Glutamatergic neuron (in vitro differentiated cells): ENCODE results near the gene MED25. TPM values are rescaled to one million over a fixed set of nuclear protein-coding genes. Genes with fewer than 3 reads are reported as not detected.

ENCODE experiments used
- DNase-seq: peaks from one replicate; pipeline ENCODE4 v3.0.0; 2022
- H3K27ac Mint-ChIP-seq: one replicate; pipeline ENCODE4 v1.8.0; 2020; ENCODE audit warnings: mild to moderate bottlenecking, mixed read lengths, inconsistent platforms; ENCODE audit not compliant: unreplicated experiment
- H3K27me3 Mint-ChIP-seq: one replicate; pipeline ENCODE4 v1.8.0; 2020; ENCODE audit warnings: mild to moderate bottlenecking, moderate library complexity, mixed read lengths, inconsistent platforms; ENCODE audit not compliant: unreplicated experiment
- H3K36me3 Mint-ChIP-seq: one replicate; pipeline ENCODE4 v1.8.0; 2020; ENCODE audit warnings: mild to moderate bottlenecking, mixed read lengths, inconsistent platforms; ENCODE audit not compliant: unreplicated experiment
- H3K4me1 Mint-ChIP-seq: one replicate; pipeline ENCODE4 v1.8.0; 2020; ENCODE audit warnings: mild to moderate bottlenecking, low read depth, mixed read lengths, inconsistent platforms; ENCODE audit not compliant: unreplicated experiment
- H3K4me3 Mint-ChIP-seq: one replicate; pipeline ENCODE4 v1.8.0; 2020; ENCODE audit warnings: mild to moderate bottlenecking, mixed read lengths, inconsistent platforms; ENCODE audit not compliant: unreplicated experiment
- H3K9me3 Mint-ChIP-seq: one replicate; pipeline ENCODE4 v1.8.0; 2020; ENCODE audit warnings: mild to moderate bottlenecking, moderate library complexity, mixed read lengths, inconsistent platforms; ENCODE audit not compliant: unreplicated experiment
- total RNA-seq: library from RNA; stranded (reverse); fragmentation: NEBNext Ultra II Directional; extraction: Animal tissue kit (Norgen Biotek cat#: 25700); gene quantifications from one replicate; pipeline ENCODE4 v1.2.1, GENCODE V29; 2021; ENCODE audit not compliant: unreplicated experiment
- TF ChIP-seq, protein P1 (sequence below): fragments of 200-600 bp; sonication (generic); IDR thresholded peaks from one replicate; pipeline ENCODE4 v1.5.0; 2021; ENCODE audit not compliant: partially characterized antibody, unreplicated experiment

MED25 gene
- total RNA-seq, 1 donor from 2014 or later = 51.0 TPM

DNA sequence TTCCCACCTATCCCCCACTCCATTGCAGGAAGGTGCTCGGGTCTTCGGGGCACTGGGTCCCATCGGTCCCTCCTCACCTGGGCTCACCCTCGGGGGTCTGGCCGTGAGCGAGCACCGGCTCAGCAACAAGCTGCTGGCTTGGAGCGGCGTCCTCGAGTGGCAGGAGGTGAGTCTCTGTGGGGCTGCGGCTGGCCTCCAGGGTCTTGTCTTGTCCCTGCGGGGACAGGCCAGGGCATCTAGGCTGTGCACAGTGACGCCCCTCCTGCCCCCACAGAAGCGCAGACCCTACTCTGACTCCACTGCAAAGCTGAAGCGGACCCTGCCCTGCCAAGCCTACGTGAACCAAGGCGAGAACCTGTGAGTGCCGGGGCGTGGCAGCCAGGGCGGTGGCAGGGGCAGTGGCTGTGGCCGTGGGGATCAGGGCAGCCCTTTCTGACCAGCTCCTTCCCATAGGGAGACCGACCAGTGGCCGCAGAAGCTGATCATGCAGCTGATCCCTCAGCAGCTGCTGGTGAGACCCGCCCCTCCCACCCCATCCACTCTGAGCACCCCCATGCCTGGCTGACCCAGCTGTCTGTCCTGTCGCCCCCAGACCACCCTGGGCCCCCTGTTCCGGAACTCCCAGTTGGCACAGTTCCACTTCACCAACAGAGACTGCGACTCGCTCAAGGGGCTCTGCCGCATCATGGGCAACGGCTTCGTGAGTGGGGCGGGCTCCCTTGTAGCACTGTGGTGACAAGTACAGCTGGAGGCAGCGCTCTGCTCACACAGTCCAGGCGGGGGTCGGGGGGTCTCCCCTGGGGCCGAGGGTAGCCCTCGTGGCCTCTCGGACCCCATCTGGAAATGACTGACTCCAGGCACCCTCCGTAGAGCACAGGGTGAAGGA lies 36.5 kb downstream of the MED25 start:
- peaks cover 18% of the 10 kb centered on the region for H3K9me3 Mint-ChIP-seq
- H3K4me3 Mint-ChIP-seq = no peak overlapping the region
- DNase-seq = no peak
- H3K36me3 Mint-ChIP-seq = peaks cover 5% of the 10 kb centered on the region
- TF ChIP-seq, protein P1, sequence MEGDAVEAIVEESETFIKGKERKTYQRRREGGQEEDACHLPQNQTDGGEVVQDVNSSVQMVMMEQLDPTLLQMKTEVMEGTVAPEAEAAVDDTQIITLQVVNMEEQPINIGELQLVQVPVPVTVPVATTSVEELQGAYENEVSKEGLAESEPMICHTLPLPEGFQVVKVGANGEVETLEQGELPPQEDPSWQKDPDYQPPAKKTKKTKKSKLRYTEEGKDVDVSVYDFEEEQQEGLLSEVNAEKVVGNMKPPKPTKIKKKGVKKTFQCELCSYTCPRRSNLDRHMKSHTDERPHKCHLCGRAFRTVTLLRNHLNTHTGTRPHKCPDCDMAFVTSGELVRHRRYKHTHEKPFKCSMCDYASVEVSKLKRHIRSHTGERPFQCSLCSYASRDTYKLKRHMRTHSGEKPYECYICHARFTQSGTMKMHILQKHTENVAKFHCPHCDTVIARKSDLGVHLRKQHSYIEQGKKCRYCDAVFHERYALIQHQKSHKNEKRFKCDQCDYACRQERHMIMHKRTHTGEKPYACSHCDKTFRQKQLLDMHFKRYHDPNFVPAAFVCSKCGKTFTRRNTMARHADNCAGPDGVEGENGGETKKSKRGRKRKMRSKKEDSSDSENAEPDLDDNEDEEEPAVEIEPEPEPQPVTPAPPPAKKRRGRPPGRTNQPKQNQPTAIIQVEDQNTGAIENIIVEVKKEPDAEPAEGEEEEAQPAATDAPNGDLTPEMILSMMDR = no peak
- no peak overlapping the region for H3K27ac Mint-ChIP-seq
- peaks cover 19% of the 10 kb centered on the region for H3K27me3 Mint-ChIP-seq
- peaks cover 17% of the 10 kb centered on the region for H3K4me1 Mint-ChIP-seq

DNA sequence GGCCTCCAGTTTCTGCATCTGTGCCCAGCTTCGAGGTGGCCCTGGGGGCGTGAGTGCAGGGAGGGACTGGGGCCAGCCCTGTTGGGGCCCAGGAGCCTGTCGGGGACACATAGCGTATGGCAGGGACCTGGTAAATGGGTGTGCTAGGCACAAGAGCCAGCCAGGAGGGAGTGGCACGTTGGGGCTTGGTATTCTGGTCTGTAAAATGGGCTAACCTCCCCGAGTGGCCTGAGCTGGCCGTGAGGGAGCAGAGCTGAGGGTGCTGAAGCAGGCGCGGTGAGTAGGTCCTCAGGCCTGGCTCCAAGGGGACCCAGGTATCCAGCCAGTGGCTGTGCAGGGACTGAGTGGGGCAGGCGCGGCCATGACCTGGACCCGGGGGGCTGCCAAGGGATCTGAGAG lies 37.2 kb downstream of the MED25 start:
- H3K27me3 Mint-ChIP-seq = peaks cover 21% of the 10 kb centered on the region
- no peaks in the 10 kb centered on the region for H3K36me3 Mint-ChIP-seq
- TF ChIP-seq, protein P1 = no peak
- H3K4me1 Mint-ChIP-seq = peaks cover 11% of the 10 kb centered on the region
- peak overlapping the region; percentile 62 for H3K27ac Mint-ChIP-seq
- no peak overlapping the region for H3K4me3 Mint-ChIP-seq
- no peak for DNase-seq
- peaks cover 15% of the 10 kb centered on the region for H3K9me3 Mint-ChIP-seq

DNA sequence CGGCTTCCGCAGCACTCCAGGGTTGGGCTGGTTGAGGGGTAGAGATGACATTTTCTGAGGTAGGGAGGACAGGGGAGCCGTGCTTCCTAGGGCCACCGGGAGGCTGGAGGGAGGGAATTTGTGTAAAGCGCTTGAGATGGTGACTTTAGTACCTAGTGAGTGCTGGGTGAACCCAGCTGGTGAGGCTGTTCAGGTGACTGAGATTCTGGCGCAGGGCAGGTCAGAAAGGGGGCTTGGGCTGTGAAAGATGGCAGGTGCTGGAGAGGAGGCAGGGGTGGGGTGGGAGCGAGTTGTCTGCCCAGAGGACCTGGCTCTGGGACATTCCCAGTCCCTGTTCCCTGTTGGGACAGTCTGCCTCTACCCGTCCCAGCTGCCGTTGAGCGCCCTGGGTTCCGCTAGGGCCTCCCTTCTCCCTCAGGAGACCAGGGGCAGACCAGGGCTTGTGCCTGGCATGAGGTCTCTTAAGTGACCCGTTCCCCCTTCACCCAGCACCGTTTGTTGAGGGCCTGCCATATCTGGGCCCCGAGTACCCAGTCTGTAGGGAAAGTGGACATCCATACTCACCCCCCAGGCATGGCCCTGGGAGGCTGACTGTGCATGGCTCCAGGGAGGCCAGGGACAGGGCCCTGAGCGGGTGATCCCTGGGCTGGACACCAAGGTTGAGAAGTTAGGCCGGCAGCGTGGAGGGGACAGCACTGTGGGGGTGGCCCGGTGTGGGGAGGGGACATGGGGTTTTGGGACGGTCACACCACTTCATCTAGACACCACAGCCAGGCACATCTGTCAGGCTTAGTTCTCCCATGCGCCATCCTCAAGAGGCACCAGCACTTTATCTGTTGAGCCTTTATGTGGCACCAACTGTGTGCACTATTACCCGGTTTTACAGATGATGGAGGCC lies 37.8 kb downstream of the MED25 start:
- TF ChIP-seq, protein P1 = no peak
- Mint-ChIP-seq H3K27ac (no peak overlapping the region), H3K9me3 (peaks cover 12% of the 10 kb centered on the region), H3K4me1 (peaks cover 11% of the 10 kb centered on the region), H3K36me3 (no peaks in the 10 kb centered on the region), H3K27me3 (peaks cover 20% of the 10 kb centered on the region), H3K4me3 (no peak overlapping the region)
- no peak for DNase-seq

DNA sequence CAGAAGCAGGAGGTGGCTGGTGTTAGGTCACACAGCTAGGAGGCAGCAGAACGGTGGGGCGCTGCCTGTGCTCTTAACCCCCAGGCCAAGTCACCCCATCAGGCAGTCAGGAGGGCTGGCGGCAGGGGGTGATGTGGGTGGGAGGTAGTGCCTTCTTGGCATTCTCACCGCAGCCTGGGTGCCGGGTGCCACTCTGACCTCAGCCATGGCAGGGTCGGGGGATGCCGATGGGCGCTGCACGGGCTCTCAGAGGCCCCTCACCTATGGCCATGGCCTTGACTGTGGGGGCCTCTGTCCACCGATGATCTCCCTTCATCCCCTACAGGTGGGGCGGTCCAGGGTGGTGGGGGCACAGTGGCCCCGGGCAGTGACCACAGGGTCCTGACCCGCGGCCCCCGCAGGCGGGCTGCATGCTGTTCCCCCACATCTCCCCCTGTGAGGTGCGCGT lies 38.5 kb downstream of the MED25 start:
- TF ChIP-seq, protein P1 = no peak
- no peak overlapping the region for H3K4me3 Mint-ChIP-seq
- H3K27ac Mint-ChIP-seq = no peak overlapping the region
- H3K4me1 Mint-ChIP-seq = peaks cover 11% of the 10 kb centered on the region
- DNase-seq = no peak
- H3K36me3 Mint-ChIP-seq = no peaks in the 10 kb centered on the region
- H3K27me3 Mint-ChIP-seq = peaks cover 20% of the 10 kb centered on the region
- H3K9me3 Mint-ChIP-seq = peaks cover 12% of the 10 kb centered on the region
